ENCODE data around the gene PPP2R2D. TPM values are rescaled to one million over a fixed set of nuclear protein-coding genes. Genes with fewer than 3 reads are reported as not detected.

The PPP2R2D gene
- total RNA-seq, 1 experiment from 2014 or later, result 35.1 TPM

DNA sequence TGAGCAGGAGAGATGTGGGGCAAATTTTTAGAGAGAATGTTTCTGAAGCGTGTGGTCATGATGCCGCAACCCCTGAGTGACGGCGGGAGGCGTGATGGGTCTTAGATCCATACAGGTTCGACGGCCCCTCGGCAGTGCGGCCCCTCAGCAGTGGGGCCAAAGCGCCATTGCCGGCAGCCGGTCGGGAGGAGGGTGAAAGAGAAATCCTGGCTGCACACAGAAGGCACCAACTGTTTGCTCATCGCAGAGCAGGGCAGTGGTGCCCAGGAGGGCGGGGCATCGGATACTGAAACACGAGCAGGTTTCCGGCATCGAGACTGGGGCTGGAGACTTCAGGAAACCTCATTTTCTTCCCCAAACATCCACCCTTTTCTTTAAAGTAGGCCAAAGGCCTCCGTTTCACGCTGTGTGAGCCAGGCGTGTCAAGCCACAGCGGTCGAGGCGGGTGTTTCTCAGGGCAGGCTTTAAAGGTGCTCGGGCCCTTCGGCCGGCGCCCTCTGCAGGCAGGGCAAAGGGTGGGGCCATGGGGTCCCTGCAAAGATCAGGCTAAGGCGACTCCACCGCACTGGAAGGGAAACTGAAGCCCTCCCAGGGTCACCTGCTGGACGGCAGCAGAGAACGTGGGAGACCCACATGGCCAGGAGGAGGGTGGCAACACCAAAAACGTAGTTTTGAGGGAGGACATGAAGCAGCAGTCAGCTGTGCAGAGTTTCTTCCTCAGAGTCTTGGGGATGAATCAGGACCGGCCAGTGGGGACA lies 42.0 kb upstream of the PPP2R2D start:
- Histone ChIP-seq H2BK12ac (ENCODE audit: insufficient read length, low read depth, low read length) (no peak overlapping the region), H3K79me2 (ENCODE audit: insufficient read depth, low read length) (no peaks in the 10 kb centered on the region), H3K4me2 (ENCODE audit: insufficient read depth, insufficient read length, low read length) (no peak overlapping the region), H3K9ac (ENCODE audit: extremely low read depth, insufficient read length, low read length) (no peak overlapping the region), H2BK5ac (ENCODE audit: insufficient read length, low read length) (no peak overlapping the region), H3K27ac (ENCODE audit: insufficient read length, low read depth, low read length) (no peak overlapping the region), H3K4me1 (ENCODE audit: insufficient read depth, low read length) (no peaks in the 10 kb centered on the region), H3K27me3 (ENCODE audit: insufficient read depth, low read length) (no peaks in the 10 kb centered on the region), H4K91ac (ENCODE audit: insufficient read length, low read depth, low read length) (no peak overlapping the region), H3K4ac (ENCODE audit: low read depth, low read length) (no peak overlapping the region), H2AFZ (ENCODE audit: low read length) (no peak overlapping the region), H3K56ac (ENCODE audit: insufficient read length, low read depth, low read length) (no peak overlapping the region), H3K23me2 (ENCODE audit: insufficient read length, low read depth, low read length, poor library complexity, severe bottlenecking) (no peaks in the 10 kb centered on the region), H3T11ph (ENCODE audit: low read length) (no peak overlapping the region), H4K5ac (ENCODE audit: insufficient read length, low read depth, low read length) (no peak overlapping the region), H3K79me1 (ENCODE audit: insufficient read depth, low read depth, low read length, poor library complexity, severe bottlenecking) (no peaks in the 10 kb centered on the region), H4K8ac (replicated peaks; ENCODE audit: insufficient read length, low read depth, low read length) (no peak overlapping the region), H2AK5ac (ENCODE audit: insufficient read length, low read length) (no peak overlapping the region), H2BK20ac (ENCODE audit: low read depth, low read length, poor library complexity, severe bottlenecking) (no peak overlapping the region), H2BK15ac (ENCODE audit: low read depth, low read length) (no peak overlapping the region), H3K9me3 (ENCODE audit: control insufficient read depth, low read depth, low read length) (no peaks in the 10 kb centered on the region), H2BK120ac (ENCODE audit: low read depth, low read length, poor library complexity, severe bottlenecking) (no peak overlapping the region), H3K18ac (ENCODE audit: insufficient read length, low read depth, low read length) (no peak overlapping the region), H3K23ac (ENCODE audit: insufficient read length, low read depth, low read length) (no peak overlapping the region), H3K14ac (ENCODE audit: insufficient read depth, low read length) (no peak overlapping the region), H4K20me1 (ENCODE audit: control insufficient read depth, insufficient read depth, insufficient read length) (no peaks in the 10 kb centered on the region)
- Mint-ChIP-seq H3K4me3 (no peak overlapping the region), H3K4me1 (0 out of 4 replicates have a peak, but pooled peaks cover 0 to 5% of the 10 kb centered on the region in 2 experiments), H3K9me3 (peaks cover 3 to 4% of the 10 kb centered on the region in 2 experiments), H3K27me3 (ENCODE audit: low read depth) (peaks cover 3% of the 10 kb centered on the region), H3K27ac (0 out of 7 replicates have a peak overlapping the region, but pooled peaks of 1 of the 3 experiments have one; percentile 60), H3K36me3 (ENCODE audit: insufficient read depth in 1 of 3, low read depth in 3 of 3) (peaks cover 2 to 5% (median 2%) of the 10 kb centered on the region in 3 experiments; a peak in 6 of 7 replicates)
- TF ChIP-seq, protein P1, sequence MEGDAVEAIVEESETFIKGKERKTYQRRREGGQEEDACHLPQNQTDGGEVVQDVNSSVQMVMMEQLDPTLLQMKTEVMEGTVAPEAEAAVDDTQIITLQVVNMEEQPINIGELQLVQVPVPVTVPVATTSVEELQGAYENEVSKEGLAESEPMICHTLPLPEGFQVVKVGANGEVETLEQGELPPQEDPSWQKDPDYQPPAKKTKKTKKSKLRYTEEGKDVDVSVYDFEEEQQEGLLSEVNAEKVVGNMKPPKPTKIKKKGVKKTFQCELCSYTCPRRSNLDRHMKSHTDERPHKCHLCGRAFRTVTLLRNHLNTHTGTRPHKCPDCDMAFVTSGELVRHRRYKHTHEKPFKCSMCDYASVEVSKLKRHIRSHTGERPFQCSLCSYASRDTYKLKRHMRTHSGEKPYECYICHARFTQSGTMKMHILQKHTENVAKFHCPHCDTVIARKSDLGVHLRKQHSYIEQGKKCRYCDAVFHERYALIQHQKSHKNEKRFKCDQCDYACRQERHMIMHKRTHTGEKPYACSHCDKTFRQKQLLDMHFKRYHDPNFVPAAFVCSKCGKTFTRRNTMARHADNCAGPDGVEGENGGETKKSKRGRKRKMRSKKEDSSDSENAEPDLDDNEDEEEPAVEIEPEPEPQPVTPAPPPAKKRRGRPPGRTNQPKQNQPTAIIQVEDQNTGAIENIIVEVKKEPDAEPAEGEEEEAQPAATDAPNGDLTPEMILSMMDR (conservative IDR thresholded peaks at IDR 0.05), result peak; percentile 38; the same call in 2 of the 3 replicates
- DNase-seq, result peak; percentile 20
- WGBS (ENCODE audit: extremely low coverage, insufficient read length, low lambda C conversion rate), result no CpG with 5 or more reads among the region's 35 CpGs
